Endodermal cell (in vitro differentiated cells): ENCODE data around the gene GNAI2. TPM values are rescaled to one million over a fixed set of nuclear protein-coding genes. Genes with fewer than 3 reads are reported as not detected.

Experiments used
- DNase-seq: peaks from one replicate; pipeline ENCODE4 v3.0.0-alpha.2; 2017
- H3K27ac ChIP-seq: 2 replicates; pipeline ENCODE4 v1.5.1; 2013; ENCODE audit warnings: mild to moderate bottlenecking, low read depth, low read length, moderate library complexity
- H3K27me3 ChIP-seq: 2 replicates; pipeline ENCODE4 v1.6.1; 2013; ENCODE audit warnings: mild to moderate bottlenecking, low read length, moderate library complexity; ENCODE audit not compliant: insufficient read depth, control insufficient read depth, poor library complexity, severe bottlenecking
- H3K36me3 ChIP-seq: 2 replicates; pipeline ENCODE4 v1.7.0; 2013; ENCODE audit warnings: mild to moderate bottlenecking, low read length, moderate library complexity; ENCODE audit not compliant: control insufficient read depth, insufficient read depth
- H3K4me1 ChIP-seq: one replicate; pipeline ENCODE4 v1.7.0; 2013; ENCODE audit warnings: low read length; ENCODE audit not compliant: control insufficient read depth, insufficient read depth
- H3K4me3 ChIP-seq: 2 replicates; pipeline ENCODE4 v1.5.1; 2013; ENCODE audit warnings: mild to moderate bottlenecking, low read length, moderate library complexity
- H3K9ac ChIP-seq: 2 replicates; pipeline ENCODE4 v1.6.1; 2013; ENCODE audit warnings: mild to moderate bottlenecking, low read length, moderate library complexity; ENCODE audit not compliant: poor library complexity, severe bottlenecking; ENCODE audit errors: extremely low read depth
- H3K9me3 ChIP-seq: 2 replicates; pipeline ENCODE4 v1.6.1; 2013; ENCODE audit warnings: mild to moderate bottlenecking, low read length, moderate library complexity; ENCODE audit not compliant: control insufficient read depth
- H3K27ac Mint-ChIP-seq: 2 replicates; pipeline ENCODE4 v1.8.0; 2020; ENCODE audit warnings: mixed read lengths
- H3K27me3 Mint-ChIP-seq: 2 replicates; pipeline ENCODE4 v1.8.0; 2021; ENCODE audit warnings: mild to moderate bottlenecking, mixed read lengths; ENCODE audit not compliant: insufficient read depth
- H3K36me3 Mint-ChIP-seq: 2 replicates; pipeline ENCODE4 v1.8.0; 2020; ENCODE audit warnings: low read depth, mixed read lengths
- H3K4me1 Mint-ChIP-seq: 2 replicates; pipeline ENCODE4 v1.8.0; 2020; ENCODE audit warnings: mixed read lengths
- H3K4me3 Mint-ChIP-seq: 2 replicates; pipeline ENCODE4 v1.8.0; 2020; ENCODE audit warnings: mild to moderate bottlenecking, moderate library complexity, mixed read lengths
- H3K9me3 Mint-ChIP-seq: 2 replicates; pipeline ENCODE4 v1.8.0; 2020; ENCODE audit warnings: mild to moderate bottlenecking, mixed read lengths
- WGBS, 2 experiments: methylation state at CpG; one replicate each; pipeline versions ENCODE4 v1.1.5 to v1.1.7; 2013; ENCODE audit warnings: missing lambda C conversion rate in 2 of 2, mixed read lengths in 1 of 2; ENCODE audit not compliant: insufficient coverage in 1 of 2, insufficient read length in 1 of 2; 5-methylcytosine and 5-hydroxymethylcytosine counted together
- total RNA-seq, 2 donors: library from RNA; stranded (reverse); fragmentation: NEBNext Ultra II Directional in 1 of 2; extraction: Animal tissue kit (Norgen Biotek cat#: 25700) in 1 of 2; gene quantifications; 2 replicates in 1 of 2; 3 replicates in 1 of 2; pipeline ENCODE4 v1.2.1, GENCODE V29; 2021
- TF ChIP-seq, protein P1 (sequence below): fragments of 200-600 bp; sonication (generic); conservative IDR thresholded peaks from 2 replicates; pipeline ENCODE4 v1.5.0; 2021; ENCODE audit warnings: antibody characterized with exemption, mild to moderate bottlenecking

The GNAI2 gene
- total RNA-seq, 2 donors from 2014 or later, result 243 to 278 TPM

GRCh38 chr3:50263478-50264382 lies 27.7 kb downstream of the GNAI2 start:
- Mint-ChIP-seq H3K4me1 (peaks cover 25% of the 10 kb centered on the region), H3K27ac (peak overlapping the region; percentile 94), H3K36me3 (peaks cover 3% of the 10 kb centered on the region), H3K4me3 (peak overlapping the region; percentile 18), H3K9me3 (no peaks in the 10 kb centered on the region), H3K27me3 (peaks cover 3% of the 10 kb centered on the region)
- WGBS, 2 experiments, result 68 to 86% methylated on average over 4 to 6 of the region's 6 CpGs
- H3K4me1 ChIP-seq, result peaks cover 12% of the 10 kb centered on the region
- no peak for DNase-seq
- H3K4me3 ChIP-seq, result no peak overlapping the region
- no peak overlapping the region for H3K9ac ChIP-seq
- no peaks in the 10 kb centered on the region for H3K27me3 ChIP-seq
- TF ChIP-seq, protein P1, sequence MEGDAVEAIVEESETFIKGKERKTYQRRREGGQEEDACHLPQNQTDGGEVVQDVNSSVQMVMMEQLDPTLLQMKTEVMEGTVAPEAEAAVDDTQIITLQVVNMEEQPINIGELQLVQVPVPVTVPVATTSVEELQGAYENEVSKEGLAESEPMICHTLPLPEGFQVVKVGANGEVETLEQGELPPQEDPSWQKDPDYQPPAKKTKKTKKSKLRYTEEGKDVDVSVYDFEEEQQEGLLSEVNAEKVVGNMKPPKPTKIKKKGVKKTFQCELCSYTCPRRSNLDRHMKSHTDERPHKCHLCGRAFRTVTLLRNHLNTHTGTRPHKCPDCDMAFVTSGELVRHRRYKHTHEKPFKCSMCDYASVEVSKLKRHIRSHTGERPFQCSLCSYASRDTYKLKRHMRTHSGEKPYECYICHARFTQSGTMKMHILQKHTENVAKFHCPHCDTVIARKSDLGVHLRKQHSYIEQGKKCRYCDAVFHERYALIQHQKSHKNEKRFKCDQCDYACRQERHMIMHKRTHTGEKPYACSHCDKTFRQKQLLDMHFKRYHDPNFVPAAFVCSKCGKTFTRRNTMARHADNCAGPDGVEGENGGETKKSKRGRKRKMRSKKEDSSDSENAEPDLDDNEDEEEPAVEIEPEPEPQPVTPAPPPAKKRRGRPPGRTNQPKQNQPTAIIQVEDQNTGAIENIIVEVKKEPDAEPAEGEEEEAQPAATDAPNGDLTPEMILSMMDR, result no peak
- H3K36me3 ChIP-seq, result peaks cover 4% of the 10 kb centered on the region
- H3K27ac ChIP-seq, result peak overlapping the region; percentile 92
- H3K9me3 ChIP-seq, result no peaks in the 10 kb centered on the region

DNA sequence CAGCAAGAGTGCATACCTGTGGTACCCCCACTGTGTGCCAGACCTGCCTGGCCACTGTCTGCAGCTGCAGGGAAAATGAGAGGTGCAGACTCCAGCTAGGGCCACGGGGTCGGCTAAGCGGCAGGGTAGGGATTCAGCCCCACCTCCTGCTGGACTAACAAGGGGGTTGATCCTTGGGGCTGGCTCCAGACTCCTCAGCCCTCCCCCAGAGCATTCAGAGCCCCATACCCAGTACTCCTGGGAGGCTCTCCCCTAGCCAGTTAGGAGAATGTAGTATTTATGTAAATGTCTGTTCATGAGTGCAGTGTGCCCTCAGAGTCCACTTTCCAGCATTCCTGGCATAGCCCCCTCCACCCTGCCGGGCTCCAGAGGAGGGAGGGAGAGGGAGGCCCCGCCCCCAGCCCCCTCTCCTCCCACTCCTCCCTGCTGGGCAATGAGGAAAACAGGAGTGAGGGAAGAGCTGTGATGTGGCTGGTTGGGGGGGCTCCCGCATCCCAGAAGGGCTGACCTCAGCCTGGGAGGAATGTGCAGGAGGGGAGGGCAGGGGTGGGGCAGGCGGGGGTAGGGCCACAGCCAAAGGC lies 28.5 kb downstream of the GNAI2 start:
- Mint-ChIP-seq H3K4me1 (peaks cover 27% of the 10 kb centered on the region), H3K27me3 (peaks cover 4% of the 10 kb centered on the region), H3K36me3 (no peaks in the 10 kb centered on the region), H3K4me3 (peak overlapping the region; percentile 18), H3K9me3 (no peaks in the 10 kb centered on the region), H3K27ac (peak overlapping the region; percentile 94)
- Histone ChIP-seq H3K9me3 (no peaks in the 10 kb centered on the region), H3K27me3 (no peaks in the 10 kb centered on the region), H3K4me3 (no peak overlapping the region), H3K4me1 (peaks cover 16% of the 10 kb centered on the region), H3K9ac (no peak overlapping the region), H3K27ac (peak overlapping the region; percentile 92), H3K36me3 (peaks cover 2% of the 10 kb centered on the region)
- peak; percentile 98 for DNase-seq
- WGBS, 2 experiments, result 13 to 40% methylated on average over 1 to 6 of the region's 7 CpGs
- TF ChIP-seq, protein P1, result no peak

DNA sequence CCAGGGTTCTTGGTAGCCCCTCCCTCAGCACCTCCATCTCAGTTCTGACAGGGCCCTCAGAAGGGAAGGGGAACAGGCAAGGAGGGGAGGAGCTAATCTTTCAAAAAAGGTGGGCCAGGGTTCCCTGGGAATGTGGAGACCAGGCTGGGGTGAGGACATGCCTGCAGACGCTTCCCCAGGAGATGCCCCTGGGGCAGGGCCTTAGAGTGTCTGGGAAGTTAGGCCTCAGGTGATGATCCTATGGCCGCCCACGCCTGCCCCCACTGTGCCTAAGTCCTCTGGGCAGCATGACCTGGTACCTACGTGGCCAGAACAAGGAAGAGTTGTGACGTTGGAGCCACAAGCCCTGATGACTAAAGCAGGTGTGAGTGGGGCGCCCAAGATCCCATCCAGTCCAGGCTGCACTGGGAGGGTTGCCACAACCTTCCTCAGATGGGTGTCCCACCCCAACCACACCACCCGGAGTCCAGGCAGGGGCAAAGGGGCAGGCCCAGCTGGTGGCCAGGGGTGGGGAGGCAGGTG lies 29.0 kb downstream of the GNAI2 start:
- no peaks in the 10 kb centered on the region for H3K27me3 ChIP-seq
- no peaks in the 10 kb centered on the region for H3K9me3 Mint-ChIP-seq
- peaks cover 4% of the 10 kb centered on the region for H3K27me3 Mint-ChIP-seq
- no peak overlapping the region for H3K4me3 ChIP-seq
- H3K4me1 Mint-ChIP-seq, result peaks cover 27% of the 10 kb centered on the region
- no peak for DNase-seq
- H3K9me3 ChIP-seq, result no peaks in the 10 kb centered on the region
- no peak overlapping the region for H3K4me3 Mint-ChIP-seq
- TF ChIP-seq, protein P1, result no peak
- H3K4me1 ChIP-seq, result peaks cover 16% of the 10 kb centered on the region
- H3K27ac ChIP-seq, result peak overlapping the region; percentile 92
- WGBS, 2 experiments, result 67 to 82% methylated on average over 2 to 7 of the region's 7 CpGs
- H3K9ac ChIP-seq, result peak overlapping the region; percentile 20
- H3K36me3 Mint-ChIP-seq, result no peaks in the 10 kb centered on the region
- H3K36me3 ChIP-seq, result no peaks in the 10 kb centered on the region
- peak overlapping the region; percentile 92 for H3K27ac Mint-ChIP-seq
